Esophagus muscularis mucosa (tissue), 3 donors: ENCODE measurements around the gene C16orf86.

Source experiments
- CTCF ChIP-seq, 3 experiments: fragments of 200-600 bp in 2 of 3; fragments of 450-650 bp in 1 of 3; sonication (generic) in 2 of 3; IDR thresholded peaks; one replicate each; pipeline ENCODE4 v1.5.1; 2017 to 2019; ENCODE audit warnings: antibody characterized with exemption in 3 of 3, mild to moderate bottlenecking in 2 of 3, moderate library complexity in 1 of 3
- POLR2A ChIP-seq: fragments of 450-650 bp; IDR thresholded peaks from one replicate; pipeline ENCODE4 v1.6.1; 2017; ENCODE audit warnings: antibody characterized with exemption, moderate library complexity, mild to moderate bottlenecking, low read depth

- no peak for TF ChIP-seq CTCF (IDR thresholded peaks at IDR 0.05)
- TF ChIP-seq POLR2A = no peak
Observed at GRCh38 chr16:67658849-67659674, 7.6 kb upstream of the C16orf86 start.
